HT-29 (cell line): ENCODE results near the gene CEP72. TPM values are rescaled to one million over a fixed set of nuclear protein-coding genes. Genes with fewer than 3 reads are reported as not detected.
"Not testable (repeated sequence)": the region's sequence is repeated elsewhere in the genome, so short reads cannot be mapped to it uniquely, and the experiment has no call there.

Experiments
- DNase-seq: peaks from one replicate; pipeline ENCODE4 v3.0.0-alpha.2; 2015; ENCODE audit warnings: low spot score
- total RNA-seq: library from RNA; depleted of rRNA; stranded (reverse); fragments of >200 nt; shearing (Covaris generic); gene quantifications from 2 replicates; pipeline ENCODE4 v1.2.3, GENCODE V29; 2014

CEP72 gene
- total RNA-seq, 1 experiment from 2014 or later = 31.5 TPM

DNA sequence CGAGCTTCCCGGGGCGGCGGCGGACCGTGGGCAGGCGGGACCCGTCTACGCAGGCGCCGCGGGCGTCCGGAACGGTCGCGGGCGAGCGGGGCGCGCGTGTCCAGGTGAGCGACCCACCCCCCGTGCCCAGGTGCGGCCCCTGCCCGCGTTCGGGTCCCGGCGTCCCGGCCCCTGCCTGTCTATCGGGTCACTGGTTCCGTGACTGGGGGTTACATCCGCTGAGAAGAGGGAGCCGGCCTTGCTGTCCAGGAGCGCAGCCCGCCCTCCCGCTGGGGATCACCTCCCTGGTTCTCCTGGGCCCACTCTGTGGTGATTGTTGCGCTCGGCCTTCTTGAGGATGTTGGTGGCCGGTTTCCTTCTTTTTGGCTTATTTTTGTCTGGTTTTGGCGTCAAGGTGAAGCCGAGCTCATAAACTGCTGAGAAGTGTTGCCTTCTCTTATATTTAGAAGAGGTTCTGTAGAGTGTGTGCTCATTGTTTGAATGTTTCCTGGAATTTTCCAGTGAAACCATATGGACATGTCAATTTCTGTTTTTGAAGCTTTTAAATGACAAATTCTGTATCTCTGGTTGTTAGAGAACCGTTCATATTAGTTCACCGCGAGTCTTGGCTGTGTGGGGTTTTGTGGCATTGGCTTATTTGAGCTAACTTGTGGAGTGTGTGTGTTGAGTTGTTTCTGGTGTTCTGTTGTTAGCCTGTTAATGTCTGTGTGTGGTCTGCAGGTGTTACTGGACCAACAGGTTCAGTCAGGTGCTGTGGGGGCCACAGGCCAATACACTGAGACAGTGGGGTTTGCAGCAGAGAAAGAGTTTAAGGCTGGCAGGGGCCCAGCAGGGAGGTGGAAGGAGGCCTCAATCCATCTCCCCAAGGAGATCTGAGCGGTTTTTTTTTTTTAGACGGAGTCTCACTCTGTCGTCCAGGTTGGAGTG, 621 bp downstream of the CEP72 start:
- peak; percentile 56 for DNase-seq

DNA sequence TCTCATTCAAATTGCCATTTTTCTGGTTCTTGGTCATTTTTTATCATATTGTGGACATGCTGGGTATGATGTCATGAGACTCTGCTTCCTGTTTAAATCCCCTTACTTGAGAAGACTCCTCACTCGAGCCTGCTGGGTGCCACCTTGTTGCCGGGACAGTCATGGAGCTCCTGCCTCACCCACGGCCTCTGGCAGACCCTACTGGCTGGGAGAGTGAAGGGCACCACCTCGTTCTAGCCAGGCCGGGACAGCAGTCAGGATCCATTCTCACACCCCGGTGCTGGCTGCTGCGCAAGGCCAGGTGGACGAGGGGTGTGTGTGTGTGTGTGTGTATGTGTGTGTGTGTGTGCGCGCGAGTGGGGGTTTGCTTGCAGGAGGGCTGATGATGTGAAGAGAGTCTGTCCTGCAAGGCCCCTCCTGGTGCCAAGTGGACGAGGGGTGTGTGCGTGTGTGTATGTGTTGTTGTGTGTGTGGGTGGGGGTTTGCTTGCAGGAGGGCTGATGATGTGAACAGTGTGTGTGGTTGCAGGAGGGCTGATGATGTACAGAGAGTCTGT, 4.4 kb downstream of the CEP72 start:
- no peak for DNase-seq

DNA sequence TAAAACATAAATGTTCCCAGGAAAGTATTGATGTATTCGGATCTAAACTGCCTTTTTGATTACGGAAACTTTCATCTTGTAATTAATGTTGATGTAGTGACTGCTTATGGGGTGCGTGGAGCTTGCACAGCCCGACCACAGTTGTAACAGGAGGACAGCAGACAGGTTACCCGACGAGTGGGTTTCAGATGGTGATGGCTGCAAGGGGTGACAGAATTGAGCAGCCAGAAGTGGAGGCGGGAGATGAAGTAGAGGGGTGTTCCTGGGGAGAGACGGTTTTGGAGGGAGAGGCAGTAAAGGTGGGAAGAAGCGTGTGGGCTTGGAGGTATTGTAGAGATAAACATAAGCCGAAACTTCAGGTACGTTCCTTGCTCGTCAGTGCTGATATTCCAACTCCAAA, 5.8 kb downstream of the CEP72 start:
- DNase-seq = no peak

DNA sequence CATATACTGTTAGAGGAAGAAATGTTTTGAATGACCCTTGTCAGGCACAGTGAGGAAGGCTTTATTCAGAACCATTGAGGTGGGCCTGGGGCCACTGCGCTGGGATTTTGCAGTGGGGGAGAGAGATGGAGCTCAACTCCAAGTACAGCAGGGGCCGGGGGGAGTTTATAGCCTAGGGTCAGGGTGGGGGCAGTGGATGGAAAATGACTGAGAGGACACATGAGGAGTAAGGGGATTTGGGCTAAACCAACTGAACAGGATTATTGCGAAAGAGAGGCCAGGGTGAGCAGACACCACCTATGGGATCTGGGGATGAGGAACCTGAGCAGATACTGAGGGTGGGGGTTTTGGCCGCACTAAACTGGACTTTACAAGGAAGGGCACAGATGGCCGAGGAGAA, 6.3 kb downstream of the CEP72 start:
- DNase-seq = no peak

DNA sequence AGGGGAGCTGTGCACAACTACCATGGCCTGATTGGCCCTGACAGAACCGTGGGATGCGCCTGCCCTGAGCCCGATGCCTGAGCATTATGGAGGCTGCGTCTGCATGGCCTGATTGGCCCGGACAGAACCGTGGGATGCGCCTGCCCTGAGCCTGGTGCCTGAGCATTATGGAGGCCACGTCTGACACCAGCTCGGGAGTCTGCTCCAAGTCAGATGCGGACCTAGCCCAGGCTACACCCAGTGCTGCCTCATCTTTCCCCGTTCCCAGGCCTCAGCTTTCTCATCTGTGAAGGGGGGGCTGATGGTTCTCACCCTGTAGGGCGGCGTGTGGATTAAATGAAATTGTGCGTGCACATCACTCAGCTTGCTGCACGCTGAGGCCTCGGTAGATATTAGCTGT, 7.3 kb downstream of the CEP72 start:
- no peak for DNase-seq

DNA sequence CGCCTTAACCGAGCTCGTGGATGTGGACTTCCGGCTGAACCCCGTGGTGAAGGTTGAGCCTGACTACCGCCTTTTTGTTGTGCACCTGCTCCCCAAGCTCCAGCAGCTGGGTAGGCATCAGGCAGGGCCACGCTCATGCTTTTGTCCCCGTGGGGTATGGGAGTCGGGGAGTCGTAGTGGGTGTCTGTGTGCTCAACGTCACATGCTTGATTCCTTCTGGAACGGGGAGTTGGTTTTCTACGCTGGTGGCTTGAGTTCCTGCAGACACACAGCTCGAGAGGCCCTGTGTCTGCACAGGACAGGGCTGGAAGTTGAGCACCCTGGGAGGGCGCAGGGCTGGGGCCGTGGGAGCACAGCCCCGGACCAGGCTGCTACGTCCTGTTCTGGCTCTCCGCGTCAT, 8.0 kb downstream of the CEP72 start:
- DNase-seq = no peak

DNA sequence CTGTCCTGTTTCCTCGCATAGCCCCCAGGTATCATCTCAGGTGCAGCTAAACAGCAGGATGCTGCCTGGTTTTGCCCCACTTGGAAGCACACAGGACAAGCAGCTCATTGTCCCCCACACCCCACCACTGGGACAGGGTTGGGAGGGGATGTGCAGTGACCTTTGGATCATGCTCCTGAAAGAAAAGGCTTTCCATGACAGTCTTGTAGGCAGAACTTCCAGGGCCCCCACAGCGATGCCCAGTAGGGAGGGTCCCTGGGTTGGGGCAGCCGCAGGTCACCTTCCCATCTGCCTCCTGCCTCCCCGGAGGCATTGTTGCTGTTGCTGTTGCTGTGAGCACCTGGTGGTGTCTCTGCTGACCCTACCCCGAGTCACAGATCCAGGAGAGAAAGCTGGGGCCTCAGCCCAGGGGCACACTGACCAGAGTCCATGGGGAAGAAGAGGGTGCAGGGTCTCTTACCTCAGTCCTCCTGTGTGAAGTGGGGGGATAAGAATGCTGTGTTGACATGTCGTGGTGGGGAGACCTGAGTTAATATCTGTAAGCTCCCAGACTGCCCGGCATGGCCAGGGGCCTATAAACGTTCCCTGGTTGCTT, 8.5 kb downstream of the CEP72 start:
- no peak for DNase-seq

DNA sequence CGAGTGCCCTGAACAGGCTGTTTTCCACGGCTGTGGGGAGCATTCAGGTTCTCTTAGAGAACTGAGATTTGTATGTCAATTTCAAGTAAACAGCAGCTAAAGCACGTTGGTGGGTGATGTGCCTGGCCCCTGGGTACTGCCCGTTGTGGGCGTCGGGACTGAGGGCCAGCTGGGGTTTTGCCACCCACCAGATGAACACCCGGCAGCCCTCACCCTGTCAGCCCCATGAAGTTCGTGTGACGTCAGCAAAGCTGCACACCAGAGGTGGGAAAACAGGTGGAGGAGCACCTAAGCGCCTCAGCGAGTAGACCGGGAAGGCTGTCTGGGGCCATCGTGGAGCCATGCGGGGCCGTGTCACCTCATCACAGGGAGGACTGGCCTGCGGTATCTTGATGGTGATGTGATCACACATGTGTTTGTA, 9.2 kb downstream of the CEP72 start:
- DNase-seq = no peak

DNA sequence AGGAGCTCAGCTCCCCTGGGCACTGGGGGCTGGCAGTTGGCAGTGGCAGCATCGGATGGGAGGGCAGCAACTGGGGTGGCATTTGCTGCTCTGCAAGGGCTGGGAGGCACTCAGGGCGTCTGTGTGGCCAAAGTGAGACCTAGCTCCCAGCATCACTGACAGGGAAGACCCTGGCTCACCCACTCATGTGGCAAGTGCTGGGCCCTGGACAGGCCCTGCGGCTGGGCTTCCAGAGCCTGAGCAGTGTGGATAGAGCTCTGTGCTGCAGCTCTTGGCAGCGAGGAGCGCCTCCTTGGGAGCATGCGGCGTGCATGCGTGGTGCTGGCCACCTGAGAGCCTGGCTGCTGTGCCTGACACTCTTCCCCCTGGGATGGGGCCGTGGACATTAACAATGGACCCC, 10.2 kb downstream of the CEP72 start:
- no peak for DNase-seq

DNA sequence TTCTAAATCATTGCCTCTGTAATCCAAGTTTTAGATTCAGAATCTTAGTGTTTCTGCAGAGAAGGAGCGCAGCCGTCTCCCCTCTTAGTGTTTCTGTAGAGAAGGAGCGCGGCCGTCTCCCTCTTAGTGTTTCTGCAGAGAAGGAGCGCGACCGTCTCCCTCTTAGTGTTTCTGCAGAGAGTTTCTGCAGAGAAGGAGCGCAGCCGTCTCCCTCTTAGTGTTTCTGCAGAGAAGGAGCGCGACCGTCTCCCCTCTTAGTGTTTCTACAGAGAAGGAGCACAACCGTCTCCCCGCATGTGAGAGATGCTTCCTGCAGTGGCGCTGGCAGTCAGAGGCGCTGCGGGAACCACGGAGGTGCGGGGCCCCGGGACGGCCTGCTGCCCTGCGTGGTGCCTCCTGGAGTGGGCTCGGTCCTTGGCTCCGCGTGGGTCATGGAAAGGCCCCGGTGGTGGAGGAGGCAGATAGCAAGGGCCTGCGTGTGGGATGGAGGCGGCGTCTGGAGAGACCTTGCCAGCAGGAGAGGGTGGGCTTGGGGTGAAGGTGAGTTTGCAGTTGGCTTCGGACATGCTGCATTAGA, 10.9 kb downstream of the CEP72 start:
- DNase-seq = no peak

DNA sequence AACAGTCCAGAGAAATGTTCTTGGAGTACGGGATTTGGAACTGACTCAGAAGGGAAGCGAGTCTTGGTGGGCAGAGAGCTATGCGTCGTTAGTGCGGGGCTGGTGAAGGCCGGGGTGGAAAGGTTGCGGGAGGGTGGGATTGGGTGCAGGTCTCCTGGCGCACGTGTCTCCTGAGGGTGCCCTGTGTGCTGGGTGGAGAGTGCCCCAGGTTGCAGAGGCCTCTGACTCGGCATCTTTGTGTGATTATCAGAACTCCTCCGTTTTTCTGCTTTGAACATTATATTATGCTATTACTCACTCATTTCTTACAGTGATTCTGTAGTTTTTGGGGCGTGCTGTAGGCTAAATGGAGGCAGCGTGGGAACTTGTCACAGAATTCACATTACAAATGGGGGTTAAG, 11.4 kb downstream of the CEP72 start:
- DNase-seq = no peak

DNA sequence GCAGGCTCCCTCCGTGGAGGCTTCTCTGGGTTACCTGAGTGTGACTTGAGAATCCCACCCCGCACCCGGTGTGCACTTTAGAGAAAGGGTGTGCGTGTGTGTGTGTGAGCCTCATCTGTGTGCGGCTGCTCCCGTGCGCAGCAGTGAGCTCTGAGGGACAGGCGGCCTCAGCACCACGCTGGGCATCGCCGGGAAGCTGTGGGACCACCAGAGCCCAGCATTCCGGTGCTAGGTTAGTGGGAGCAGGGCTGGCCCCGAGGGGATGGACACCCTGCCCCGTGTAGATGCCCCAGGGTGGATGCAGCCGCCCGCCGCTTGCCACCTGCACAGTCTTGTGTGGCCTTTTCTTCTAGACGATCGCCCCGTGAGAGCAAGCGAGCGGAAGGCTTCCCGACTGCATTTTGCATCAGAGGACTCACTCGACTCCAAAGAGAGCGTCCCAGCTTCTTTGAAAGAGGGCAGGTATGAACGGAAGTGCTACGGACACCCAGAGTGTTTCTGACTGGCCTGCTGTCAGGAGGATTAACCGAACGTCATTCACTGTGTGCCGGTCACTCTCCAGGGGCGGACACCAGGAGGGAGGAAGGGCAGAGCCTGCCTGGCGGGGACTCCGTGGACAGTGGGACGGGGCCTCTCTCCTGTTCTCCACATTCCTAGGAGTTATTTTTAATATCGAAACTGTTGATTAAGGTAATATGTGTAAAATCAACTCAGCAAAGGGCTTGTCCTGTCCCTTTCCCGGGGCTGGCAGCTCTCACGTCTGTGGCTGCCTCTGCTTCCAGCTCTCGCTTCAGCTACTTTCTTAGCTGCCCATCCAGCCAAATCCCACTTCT, 12.2 kb downstream of the CEP72 start:
- DNase-seq = no peak

DNA sequence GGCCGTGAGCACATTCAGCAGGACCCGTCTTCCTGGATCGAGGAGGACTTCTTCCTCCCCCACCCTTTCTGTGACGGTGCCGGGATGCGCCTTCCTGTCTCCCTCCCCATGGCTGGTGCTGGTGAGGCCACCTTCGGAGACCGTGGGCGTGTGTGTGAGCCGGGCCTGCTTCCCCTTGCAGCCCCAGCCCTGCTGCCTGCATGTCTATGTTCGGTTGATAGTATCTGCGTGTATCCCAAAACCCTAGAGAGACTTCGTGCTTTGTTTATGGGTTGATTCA, 12.8 kb downstream of the CEP72 start:
- no peak for DNase-seq

DNA sequence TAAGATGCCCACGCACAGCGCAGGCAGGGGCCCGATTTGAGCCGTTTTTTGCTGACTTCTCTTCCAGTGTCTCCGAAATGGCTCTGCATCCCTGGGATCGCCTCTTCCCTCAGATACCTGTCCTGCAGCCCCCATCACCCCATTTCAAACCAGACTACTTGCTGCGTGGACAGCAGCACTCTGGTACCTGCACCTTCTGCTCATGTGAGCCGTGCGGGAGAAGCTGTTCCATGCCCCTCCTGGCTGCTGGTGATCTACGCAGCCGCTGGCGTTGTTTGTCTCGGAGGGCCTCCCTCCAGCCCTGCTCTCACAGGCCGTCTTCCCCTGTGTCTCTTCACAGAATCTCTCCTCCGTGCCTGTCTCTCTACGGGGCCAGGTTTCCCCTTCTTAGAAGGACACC, 13.4 kb downstream of the CEP72 start:
- no peak for DNase-seq

DNA sequence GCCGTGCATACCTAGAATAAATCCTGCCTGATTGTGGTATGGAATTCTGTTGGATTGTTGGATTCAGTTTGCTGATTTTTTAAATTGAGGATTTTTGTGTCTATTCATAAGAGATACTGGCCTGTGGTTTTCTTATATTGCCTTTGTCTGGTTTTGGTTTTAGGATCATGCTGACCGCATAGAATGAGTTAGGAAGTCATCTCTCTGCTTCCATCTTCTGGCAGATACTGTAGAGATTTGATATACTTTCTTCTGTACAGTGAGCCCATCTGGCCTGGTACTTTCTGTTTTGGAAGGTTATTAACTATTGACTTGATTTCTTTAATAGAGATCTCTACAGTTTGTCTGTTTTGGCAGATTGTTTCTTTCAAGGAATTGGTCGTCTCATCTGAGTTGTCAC, 14.7 kb downstream of the CEP72 start:
- no peak for DNase-seq

DNA sequence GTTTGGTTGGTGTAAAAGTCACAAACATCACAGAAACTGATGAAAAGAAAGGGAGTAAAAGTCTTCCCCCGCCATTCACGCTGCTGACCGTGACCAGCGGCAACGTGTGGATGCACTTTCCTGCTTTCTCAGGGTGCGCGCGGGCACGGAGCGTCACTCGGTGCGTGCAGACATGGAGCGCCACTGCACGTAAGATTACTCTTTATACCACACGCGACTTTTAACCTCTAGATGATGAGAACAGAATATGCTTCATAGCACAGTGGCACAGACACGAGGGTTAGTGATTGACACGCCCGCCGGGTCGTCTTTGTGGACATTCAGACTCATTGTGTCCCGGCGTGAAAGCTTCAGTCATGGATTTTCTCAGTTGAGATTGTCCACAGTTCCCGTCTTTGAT, 15.7 kb downstream of the CEP72 start:
- DNase-seq = no peak

DNA sequence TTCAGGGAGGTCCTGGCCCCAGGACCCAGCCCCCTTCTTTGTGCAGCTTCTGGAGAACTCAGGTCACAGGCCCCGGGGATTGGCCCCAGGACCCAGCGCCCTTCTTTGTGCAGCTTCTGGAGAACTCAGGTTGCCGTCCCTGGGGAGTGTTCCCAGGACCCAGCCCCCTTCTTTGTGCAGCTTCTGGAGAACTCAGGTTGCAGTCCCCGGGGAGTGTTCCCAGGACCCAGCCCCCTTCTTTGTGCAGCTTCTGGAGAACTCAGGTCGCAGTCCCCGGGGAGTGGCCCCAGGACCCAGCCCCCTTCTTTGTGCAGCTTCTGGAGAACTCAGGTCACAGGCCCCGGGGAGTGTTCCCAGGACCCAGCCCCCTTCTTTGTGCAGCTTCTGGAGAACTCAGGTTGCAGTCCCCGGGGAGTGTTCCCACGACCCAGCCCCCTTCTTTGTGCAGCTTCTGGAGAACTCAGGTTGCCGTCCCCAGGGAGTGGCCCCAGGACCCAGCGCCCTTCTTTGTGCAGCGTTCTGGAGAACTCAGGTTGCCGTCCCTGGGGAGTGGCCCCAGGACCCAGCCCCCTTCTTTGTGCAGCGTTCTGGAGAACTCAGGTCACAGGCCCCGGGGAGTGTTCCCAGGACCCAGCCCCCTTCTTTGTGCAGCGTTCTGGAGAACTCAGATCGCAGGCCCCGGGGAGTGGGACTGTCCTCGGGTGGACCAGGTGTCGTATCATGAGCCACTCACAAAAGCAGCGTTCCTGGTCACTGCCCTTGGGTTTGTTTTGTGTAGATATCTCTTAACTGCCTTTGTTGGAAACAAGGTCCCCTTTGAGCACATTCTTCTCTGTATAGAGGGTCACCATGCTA, 16.4 kb downstream of the CEP72 start:
- DNase-seq = not testable (repeated sequence)

DNA sequence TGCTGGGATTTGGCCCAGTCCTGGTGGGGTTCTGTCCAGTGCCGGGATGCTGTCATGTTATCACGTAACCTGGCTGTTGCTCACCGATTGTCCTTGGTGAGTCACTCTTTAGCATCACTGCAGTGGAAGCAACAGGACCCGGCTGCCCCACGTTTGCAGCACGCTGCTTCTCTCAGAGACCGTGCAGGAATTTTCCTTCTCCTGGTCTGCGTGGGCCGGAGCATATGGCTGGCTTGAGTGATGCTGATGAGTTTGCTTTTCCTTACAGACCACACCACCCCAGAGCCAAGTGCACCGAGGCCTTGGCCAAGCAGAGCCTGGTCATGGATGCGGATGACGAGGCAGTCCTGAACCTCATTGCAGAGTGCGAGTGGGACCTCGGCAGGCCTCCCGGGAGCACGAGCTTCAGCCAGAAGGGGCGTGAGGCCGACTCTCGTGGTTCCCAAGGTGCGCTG, 21.4 kb downstream of the CEP72 start:
- DNase-seq = no peak

DNA sequence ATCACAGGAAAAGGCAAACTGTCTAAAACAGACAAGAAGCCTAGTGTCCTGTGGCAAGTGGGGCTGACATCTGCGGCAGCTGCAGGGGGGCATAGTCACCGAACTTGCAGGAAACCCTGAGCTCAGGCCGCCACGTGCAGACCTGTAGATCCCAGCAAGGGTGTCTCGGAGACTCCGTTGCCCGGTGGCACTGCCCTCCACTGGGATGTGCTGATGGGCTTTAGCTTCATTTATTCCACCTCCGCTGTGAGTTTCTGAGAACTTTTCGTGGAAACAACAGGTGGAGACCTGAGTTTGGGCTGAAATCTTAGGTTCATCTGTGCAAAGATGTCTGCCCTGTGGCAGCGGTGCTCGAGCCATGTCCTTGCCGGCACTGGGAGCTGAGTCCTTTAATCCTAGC, 22.1 kb downstream of the CEP72 start:
- no peak for DNase-seq

DNA sequence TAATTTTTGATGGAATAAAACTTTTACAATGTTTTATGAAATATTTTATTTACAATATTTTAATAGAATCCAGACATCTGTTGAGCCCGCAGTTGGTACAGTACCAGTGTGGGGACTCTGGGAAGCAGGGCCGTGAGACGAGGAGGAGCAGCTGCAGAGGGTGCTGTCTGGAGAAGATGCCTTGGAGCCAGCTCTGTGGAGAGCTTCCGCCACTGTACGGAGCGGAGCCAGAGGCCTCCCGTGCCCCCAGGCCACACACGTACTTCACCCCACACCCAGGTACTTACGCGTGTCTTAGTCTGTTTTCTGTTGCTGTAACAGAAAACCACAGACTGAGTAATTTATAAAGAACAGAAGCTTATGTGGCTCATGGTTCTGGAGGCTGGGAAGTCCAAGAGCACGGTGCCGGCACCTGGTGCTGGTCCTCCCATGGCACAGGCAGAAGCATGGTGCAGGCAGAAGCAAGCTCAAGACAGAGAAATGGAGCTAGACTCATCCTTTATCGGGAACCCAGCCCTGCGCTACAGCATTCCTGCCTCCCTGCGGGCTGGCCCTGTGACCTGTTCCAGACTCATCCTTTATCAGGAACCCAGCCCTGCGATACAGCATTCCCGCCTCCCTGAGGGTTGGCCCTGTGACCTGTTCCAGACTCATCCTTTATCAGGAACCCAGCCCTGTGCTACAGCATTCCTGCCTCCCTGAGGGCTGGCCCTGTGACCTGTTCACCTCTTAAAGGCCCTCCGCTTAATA, 23.3 kb downstream of the CEP72 start:
- DNase-seq = no peak
